Glomerular visceral epithelial cell (primary cell): ENCODE results near the gene INSRR.

Experiments used
- DNase-seq: peaks from one replicate; pipeline ENCODE4 v3.0.0-alpha.2; 2016; ENCODE audit errors: extremely low spot score

INSRR gene

DNA sequence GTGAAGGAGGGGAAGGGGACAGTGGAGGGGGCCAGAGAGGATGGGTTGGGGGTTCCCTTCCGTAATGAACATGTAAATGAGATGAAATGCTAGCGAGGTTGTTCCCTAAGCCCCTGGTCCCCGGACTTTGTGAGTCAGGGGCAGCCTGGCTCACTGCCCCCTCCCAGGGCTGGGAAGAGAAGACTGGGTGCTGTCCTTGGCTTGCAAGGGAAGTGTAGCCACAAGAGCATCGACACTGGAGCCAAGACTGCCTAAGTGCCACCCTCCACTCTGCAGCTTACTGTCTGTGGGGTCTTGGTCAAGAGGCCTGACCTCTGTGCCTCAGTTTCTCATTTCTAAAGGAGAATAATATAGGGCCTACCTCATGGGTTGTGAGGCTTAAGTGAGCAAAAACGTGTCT is 35.1 kb upstream of the INSRR start:
- DNase-seq: no peak

DNA sequence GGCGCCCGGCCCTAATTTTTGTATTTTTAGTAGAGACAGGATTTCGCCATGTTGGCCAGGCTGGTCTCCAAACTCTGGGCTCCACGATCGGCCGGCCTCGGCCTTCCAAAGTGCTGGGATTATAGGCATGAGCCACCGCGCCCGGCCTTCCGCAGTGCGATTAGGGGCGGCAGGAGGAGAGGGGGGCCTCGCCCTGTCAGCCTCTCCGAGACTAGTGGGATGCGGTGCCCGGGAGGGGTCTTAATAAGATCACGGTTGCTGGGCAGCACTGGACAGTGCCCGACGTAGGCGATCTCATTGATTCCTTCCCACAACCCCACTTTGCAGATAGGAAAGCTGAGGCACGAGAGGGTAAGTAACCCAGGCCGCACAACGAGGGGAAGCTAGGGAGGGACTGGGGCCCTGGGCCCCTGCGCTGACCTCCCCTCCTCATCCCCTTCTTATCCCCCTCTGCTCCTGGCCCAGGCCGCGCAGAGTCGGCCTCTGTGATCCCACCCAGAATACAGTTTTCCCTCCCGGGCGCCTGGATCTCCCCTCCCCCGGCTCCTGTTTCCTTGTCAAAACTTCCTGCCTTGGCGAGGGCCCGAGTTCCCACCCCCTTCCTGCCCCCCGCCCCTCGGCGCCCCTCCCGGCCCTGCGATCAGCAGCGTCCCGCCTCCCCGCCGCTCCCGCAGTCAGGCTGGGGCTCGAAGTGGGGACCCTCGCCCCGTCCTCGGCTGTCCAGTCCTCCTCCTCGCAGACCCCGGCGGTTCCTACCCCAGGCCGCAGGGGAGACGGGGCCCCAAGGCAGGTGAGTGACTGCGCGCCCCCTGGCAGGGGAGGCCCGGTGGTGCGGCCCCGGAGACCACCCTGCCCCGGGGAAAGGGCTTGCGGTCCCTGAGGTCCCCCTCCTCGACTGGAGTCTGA is 34.4 kb upstream of the INSRR start, which contains the start of gene PEAR1:
Gene PEAR1, plus strand, starts transcription at position 671 of the 906 bp plus-strand sequence. CDS start 10,209 bp downstream, outside the sequence.
- DNase-seq: no peak

DNA sequence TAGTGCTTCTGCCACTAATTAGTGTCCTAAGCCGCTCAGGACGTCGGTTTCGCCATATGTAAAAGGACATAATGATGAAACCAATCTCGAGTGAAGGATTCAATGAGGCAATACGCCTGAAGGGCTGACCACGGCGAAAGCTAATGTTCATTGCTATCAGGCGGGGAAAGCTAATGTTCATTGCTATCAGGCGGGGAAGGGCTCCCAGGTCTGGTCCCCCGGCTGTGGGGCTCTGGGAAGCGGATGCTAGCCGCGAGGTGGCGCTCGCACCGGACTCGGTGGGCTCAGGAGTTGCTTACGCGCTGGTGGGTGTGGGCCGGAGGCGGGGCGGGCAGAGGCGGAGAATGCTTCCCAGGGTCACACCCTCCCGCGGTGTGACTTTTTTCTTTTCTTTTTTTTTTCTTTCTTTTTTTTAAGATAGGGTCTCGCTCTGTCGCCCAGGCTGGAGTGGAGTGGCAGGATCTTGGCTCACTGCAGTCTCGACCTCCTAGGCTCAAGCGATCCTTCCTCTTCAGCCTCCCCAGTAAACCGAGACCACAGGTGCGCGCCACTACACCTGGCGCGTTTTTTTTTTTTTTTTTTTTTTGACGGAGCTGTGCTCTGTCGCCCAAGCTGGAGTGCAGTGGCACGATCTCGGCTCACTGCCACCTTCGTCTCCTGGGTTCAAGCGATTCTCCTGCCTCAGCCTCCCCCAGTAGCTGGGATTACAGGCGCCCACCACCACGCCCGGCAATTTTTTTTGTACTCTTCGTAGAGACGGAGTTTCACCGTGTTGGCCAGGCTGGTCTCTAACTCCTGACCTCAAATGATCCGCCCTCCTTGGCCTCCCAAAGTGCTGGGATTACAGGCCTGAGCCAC is 33.5 kb upstream of the INSRR start:
- peak; percentile 90 for DNase-seq

DNA sequence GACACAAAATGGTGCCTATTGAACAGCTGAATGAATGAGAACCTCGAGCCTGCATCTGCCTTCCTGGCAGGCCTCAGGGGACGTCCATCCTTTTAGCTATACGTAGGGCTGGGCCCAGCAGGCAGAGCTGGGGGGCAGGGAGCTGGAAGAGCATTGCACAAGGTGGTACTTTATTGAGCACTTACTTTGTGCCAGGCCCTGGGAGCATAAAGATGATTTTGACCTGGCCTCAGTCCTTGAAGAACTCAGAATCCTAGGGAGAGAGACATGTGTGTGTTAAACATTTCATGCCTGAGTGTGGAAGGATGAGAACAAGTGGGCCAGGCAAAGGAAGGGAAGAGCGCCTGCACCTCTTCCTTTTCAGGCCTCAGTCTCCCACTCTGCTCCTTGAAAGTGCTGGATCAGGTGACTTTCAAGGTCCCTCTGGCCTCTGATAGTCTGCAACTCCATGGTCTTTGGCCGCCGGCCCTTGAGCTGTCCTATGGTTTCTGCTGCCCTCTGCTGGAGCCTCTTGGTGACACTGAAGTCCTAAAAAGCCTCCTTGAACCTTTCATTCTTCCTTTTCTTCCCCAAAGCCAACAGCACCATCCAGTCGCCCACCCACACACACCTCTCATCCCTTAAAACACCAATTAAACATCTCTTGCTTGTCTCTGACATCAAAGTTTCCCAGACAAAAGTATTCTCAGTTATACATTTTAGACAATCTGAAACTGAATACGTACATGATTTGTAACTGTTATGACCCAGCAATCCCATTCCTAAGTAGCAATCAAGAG is 31.1 kb upstream of the INSRR start:
- DNase-seq: peak; percentile 79

- no peak for DNase-seq
Observed at GRCh38 chr1:156887734-156888133, 28.8 kb upstream of the INSRR start.

GRCh38 chr1:156887317-156887716 is 28.4 kb upstream of the INSRR start:
- DNase-seq: no peak

GRCh38 chr1:156886583-156887281 is 27.8 kb upstream of the INSRR start:
- DNase-seq: no peak

GRCh38 chr1:156885880-156886355 is 27.0 kb upstream of the INSRR start:
- no peak for DNase-seq

DNA sequence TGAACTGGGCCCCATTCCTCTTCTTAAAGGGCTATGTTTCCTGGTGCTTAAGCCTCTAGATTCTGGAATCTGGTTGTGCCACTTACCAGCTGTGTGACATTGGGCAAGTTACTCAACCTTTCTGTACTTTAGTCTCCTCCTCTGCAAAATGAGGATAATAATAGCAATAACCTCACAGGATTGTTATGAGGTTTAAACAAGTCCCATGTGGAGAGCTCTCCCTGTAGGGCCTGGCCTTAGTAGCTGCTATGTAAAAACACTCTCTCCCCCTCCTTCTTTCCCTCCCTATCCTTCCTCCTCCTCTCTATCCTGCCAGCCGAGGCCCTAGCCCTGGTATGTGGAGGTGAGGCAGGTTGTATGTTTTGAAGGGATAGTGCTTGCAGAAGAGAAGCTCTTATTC is 26.4 kb upstream of the INSRR start:
- DNase-seq: no peak

- no peak for DNase-seq
Observed at GRCh38 chr1:156884560-156885184, 25.8 kb upstream of the INSRR start.

- DNase-seq: no peak
Observed at GRCh38 chr1:156883919-156884318, 25.0 kb upstream of the INSRR start.

GRCh38 chr1:156882543-156882942 is 23.6 kb upstream of the INSRR start:
- DNase-seq: no peak

DNA sequence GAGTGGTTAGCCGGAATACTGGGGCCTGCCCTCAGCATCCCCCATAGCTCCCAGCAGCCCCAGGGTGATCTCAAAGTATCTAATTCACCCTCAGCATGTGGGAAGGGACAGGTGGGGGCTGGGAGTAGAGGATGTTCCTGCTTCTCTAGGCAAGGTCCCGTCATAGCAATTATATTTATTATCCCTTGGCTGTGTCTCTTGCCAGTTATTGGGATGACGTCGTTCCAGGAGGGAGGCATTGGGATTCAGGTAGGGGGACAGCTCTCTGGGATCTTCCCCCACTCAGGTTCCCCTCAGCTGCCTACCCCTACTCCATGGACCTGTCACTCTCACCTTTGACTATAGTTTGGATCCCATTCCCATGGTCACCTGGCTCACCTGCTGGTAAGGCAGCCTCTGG is 22.7 kb upstream of the INSRR start:
- no peak for DNase-seq

- DNase-seq: no peak
Observed at GRCh38 chr1:156881101-156881500, 22.2 kb upstream of the INSRR start.

- no peak for DNase-seq
Observed at GRCh38 chr1:156880473-156880872, 21.6 kb upstream of the INSRR start.

DNA sequence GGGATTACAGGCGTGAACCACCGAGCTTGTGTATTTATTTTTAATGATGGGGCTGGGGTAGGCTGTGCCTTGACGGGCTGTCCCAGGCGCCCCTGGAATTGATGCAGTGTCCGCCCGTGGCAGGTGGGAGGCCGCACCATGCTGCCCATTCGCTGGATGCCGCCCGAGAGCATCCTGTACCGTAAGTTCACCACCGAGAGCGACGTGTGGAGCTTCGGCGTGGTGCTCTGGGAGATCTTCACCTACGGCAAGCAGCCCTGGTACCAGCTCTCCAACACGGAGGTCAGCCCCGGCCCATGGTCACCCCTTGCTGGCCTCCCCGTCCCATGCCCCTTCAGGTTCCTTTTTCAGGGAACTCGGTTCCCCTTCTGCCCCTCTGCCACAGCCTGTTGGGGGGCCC is 21.0 kb upstream of the INSRR start:
- no peak for DNase-seq

DNA sequence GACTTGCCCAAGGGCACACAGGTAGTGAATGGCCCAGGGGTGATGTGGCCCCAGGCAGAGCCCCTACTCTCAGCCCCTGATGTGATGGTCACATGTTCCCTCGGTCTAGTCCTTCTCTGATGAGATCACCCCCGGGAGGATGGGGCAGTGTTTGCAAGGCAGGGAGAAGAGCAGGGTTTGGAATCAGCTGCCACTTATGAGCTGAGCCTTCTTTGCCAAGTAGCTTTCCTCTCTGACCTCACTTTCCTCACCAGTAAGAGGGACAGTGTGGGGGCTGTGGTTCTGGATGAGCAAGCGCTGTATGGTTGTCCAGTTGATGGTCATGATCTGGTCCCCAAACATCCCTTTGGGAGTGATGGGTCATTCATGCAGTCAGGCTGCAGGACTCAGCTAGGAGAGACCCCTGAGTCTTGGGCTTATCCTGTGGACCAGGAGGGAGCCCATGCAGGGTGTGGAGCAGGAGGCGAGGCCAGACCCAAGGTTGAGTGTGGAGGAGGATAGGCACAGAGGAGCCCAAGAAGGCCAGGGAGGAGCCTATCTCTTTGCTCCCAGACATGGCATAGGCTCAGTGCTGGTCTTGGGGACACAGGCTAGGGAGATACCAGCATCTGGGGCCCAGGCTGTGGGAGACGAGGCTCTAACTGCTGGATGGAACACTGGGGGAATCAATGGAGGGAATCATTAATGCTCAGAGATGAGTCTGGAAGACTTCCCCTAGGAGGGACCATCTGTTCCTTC is 18.7 kb upstream of the INSRR start:
- DNase-seq: no peak

- no peak for DNase-seq
Observed at GRCh38 chr1:156876281-156876680, 17.4 kb upstream of the INSRR start.

DNA sequence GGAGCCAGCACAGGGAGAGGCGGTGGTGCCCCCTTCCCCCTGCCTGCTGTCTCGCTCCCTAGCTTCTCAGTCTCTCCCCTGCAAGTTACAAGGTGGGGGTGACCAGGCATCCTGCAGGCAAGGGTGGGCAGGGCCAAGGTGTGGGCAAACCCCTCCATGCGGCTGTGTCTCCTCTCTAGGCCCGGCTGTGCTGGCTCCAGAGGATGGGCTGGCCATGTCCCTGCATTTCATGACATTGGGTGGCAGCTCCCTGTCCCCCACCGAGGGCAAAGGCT is 16.4 kb upstream of the INSRR start:
- no peak for DNase-seq
